GM21717 (cell line): ENCODE results near the gene DNAH17.
"Not testable (repeated sequence)": the region's sequence is repeated elsewhere in the genome, so short reads cannot be mapped to it uniquely, and the experiment has no call there.

Experiments
- ATAC-seq: cut with Tn5 transposase; IDR thresholded peaks from one replicate; pipeline ENCODE4 v1.9.1; 2021; ENCODE audit warnings: mild to moderate bottlenecking, moderate library complexity; ENCODE audit not compliant: unreplicated experiment

Gene DNAH17

GRCh38 chr17:78484271-78485246, 92.6 kb downstream of the DNAH17 start:
- no peak for ATAC-seq

- no peak for ATAC-seq
Observed at GRCh38 chr17:78479369-78479768, 97.8 kb downstream of the DNAH17 start.

DNA sequence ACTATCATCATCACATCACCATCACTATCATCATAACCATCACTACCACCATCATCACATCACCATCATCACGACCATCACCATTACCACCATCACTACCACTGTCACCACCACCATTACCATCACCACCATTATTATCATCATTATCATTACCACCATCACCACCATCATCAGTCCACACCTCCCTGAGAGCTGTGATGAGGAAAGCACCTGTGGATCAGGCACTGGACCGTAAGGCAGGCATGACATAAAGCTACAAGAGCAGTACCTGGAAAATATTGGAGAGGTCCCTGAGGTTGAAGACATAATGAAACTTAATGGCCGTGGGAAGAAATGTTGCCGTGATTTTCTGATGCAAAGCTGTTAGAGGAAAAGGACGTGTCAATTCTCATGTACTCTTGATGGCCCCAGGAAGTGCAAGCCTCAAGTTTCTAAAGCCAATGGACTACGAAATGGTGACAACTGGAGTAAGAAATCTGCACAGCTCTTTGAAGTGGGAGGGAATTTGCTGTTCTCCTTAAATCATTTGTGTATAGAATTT, 98.4 kb downstream of the DNAH17 start:
- ATAC-seq = no peak

DNA sequence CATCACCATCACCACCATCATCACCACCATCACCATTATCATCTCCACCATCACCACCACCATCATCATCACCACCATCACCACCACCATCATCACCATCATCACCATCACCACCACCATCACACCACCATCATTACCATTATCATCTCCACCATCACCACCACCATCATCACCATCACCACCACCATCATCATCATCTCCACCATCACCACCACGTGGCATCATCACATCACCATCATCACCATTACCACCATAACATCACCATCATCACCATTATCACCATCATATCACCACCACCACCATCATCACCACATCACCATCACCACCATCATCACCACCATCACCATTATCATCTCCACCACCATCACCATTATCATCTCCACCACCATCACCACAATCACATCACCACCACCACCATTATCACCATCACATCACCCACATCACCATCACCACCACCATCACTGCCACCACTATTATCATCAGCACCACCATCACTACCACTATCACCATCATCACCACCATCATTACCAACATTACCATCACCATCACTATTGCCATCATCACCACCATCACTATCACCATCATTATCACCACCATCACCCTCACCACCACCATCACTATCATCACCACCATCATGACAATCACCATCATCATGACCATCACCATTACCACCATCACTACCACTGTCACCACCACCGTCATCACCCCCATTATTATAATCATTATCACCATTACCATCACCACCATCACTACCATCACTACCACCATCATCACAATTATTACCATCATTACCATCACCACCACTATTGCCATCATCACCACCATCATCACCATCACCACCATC, 99.1 kb downstream of the DNAH17 start:
- no peak for ATAC-seq

DNA sequence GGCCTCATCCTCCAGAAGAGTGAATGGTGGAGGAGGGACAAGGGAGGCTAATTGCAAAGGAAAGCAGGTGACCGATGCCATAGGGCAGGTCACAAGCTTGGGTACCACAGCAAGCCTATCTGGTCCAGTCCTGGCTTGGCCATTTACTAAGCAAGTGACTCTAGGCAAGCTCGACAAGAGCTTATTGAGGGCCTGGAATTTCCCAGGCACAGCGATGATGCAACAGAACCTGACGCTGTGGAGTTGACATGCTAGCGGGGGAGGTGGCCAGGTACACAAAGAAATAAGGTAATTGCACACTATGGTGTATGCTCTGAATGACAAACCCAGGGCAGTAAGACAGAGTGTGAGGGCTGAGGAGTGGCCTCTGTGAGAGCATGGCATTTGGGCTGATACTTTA, 100.2 kb downstream of the DNAH17 start:
- no peak for ATAC-seq

- no peak for ATAC-seq
Observed at GRCh38 chr17:78476149-78476548, 101.0 kb downstream of the DNAH17 start.

GRCh38 chr17:78475211-78475610, 102.0 kb downstream of the DNAH17 start:
- no peak for ATAC-seq

DNA sequence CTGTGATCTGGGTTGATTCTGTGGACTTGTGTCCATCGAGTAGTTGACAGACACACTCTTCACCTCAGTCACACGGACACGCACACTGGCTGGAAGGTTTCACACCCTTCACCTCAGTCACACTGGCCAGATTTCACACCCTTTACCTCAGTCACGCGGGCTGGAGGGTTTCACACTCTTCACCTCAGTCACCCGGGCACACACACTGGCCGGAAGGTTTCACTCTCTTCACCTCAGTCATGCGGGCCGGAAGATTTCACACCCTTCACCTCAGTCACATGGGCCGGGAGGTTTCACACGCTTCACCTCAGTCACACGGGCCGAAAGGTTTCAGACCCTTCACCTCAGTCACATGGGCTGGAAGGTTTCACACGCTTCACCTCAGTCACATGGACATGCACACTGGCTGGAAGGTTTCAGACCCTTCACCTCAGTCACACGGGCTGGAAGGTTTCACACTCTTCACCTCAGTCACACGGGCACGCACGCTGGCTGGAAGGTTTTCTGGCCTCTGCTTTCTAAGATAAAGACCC, 102.5 kb downstream of the DNAH17 start:
- peak; percentile 68 for ATAC-seq

DNA sequence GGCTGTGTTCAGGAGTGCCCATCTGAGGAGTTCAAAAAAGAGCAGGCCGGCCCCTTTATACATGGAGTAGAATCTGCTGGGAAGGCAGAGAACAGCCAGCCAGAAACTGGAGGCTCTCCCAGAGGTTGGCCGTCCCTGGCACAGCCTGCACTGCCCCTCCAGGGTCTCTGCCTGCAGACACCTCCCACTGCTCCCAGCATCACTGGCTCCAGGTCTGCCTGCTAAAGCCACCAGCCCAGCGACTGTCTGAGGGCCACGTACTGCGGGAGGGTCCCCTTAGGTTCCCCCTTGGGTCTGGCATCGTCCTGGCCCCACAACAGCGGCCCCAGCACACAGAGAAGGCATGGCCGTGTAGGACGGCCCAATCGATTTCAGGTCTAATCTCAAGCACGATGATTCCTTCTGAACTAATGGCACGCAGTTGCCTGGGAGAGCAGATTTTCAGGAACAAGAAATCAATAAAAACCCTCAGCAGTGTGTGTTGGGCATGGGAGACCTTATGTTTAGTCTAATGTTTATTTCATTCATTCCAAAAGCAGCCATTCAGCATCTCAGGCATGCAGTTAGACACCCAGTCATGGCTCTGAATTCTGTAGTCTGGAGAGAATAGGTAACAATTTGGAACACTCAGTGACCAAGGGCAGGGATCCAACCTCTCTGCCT, 103.1 kb downstream of the DNAH17 start:
- no peak for ATAC-seq

- ATAC-seq = no peak
Observed at GRCh38 chr17:78472035-78472905, 104.9 kb downstream of the DNAH17 start.

DNA sequence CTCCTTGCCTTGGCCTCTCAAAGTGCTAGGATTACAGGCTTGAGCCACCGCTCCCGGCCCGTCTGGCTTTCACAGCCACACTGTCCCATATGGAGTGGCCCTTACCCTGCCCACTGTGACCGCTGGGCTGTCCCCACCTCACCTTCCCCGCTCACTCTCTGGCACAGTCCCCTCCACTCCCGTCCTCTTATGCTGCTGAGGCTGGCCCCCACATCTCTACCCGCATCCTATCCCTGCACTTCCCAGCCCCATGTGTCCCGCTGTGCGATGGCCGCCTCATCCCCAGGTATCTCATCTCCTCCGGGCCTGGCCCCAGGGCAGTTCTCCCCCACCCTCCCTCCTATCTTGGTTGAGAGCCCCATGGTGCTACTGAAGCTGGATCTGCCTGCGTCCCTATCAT, 105.6 kb downstream of the DNAH17 start:
- ATAC-seq = no peak

DNA sequence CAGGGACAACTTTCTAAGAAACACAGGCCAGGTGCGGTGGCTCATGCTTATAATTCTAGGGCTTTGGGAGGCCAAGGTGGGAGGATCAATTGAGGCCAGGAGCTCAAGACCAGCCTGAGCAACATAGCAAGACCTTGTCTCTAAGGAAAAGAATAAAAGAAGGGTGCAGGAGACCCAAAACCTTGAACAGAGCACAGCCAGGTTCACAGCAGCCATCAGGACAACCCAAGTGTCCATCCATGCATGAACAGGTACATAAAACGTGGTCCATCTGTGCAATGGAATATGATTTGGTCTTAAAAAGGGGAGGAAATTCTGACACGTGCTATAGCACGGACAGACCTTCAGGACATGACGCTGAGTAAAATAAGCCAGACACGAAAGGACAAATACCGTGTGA, 107.8 kb downstream of the DNAH17 start:
- no peak for ATAC-seq

DNA sequence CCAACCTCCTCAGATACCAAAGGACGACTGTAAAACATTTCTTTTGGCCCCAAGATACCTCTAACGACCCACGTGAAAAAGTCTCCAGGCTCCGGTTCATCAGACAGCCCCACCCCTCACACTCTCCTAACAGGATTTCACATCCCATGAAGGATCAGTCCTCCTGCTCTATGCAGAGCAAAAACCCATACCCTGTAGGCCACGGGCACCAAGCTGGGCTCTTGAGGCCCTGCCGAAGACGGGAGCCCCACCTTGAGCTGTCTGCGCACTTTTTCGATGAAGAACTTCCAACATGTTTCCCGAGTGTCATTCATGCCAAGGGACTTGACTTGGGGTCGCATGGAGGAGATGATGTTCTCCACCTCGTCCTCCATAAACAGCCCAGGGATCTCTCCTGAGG, 108.8 kb downstream of the DNAH17 start:
- ATAC-seq = no peak

DNA sequence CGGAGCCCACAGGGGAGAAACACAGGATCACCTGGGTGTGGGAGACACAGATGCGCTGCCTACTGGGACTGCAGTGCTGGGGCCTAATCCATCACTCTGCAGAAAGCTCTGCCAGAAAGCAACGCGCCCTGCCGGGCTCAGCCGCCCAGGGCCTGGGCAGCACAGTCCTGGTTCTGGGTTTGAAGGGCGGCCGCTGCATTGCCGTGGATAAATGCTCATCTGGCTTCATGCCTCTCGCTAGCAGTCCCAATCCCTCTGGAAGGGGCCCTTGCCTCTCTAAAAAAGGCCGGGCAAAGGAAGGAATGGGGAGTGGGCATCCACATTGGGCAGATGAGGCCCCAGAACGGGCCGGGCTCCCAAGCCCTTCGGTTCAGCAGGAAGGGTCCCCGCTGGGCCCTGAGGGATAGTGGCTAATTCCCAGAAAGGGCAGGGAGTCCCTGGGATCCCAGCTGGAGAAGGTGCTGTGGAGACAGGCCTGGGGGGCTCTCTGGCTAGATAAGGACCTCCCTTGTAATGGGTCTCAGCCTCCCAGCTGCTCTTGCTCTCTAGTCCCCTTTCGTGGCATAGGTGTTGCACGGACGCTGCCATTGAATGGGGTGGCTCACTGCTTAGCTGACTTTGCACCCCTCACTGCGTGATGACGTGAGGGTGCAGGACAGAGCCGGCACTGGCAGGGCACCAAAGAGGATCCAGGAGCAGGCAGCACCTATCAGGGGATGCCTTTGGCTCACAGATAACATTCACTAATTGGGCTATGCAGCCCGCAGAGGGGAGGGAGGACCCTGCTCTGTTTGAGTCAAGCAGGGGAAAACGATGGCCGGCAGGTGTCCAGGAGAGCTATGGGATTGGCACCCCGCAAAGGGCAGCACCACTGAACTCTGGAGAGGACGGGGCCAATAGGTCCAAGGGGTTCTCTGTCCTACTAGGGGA, 110.1 kb downstream of the DNAH17 start:
- ATAC-seq = no peak

DNA sequence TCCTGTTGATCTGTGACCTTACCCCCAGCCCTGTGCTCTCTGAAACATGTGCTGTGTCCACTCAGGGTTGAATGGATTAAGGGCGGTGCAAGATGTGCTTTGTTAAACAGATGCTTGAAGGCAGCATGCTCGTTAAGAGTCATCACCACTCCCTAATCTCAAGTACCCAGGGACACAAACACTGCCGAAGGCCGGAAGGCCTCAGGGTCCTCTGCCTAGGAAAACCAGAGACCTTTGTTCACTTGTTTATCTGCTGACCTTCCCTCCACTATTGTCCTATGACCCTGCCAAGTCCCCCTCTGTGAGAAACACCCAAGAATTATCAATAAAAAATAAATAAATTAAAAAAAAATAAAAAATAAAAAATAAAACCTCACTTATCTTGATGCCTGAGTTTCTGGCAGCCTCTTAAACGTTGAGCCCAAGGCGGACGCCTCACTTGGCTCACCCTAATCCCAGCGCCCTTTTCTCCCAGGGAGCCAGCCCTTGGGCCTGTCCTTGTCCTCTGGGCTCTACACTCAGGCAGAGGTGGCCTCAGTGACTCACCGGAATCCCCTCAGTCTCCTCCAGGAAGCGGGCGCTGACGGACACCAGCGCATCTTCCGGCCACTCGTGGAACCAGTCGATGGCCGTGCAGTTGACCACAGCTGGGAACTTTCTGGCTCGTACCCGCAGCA, 110.9 kb downstream of the DNAH17 start:
- not testable (repeated sequence) for ATAC-seq

DNA sequence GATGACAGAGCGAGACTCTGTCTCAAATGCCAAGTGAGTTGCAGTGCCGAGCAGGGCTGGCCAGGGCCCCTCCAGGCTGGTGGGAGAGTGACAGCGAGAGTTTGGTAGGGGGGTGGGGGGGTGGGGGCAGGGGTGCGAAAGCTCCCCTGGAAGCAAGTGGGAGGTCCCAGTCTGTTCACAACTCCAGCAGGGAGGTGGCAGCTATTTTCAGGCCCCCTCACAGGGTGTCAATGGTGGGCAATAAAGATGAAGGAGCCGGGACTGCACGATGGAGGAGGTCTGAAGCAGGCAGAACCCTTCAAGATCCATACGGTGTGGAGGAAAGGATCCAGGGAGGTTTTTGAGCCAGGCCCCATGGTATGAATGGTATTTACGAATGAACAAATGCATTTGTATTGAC, 115.0 kb downstream of the DNAH17 start:
- no peak for ATAC-seq

DNA sequence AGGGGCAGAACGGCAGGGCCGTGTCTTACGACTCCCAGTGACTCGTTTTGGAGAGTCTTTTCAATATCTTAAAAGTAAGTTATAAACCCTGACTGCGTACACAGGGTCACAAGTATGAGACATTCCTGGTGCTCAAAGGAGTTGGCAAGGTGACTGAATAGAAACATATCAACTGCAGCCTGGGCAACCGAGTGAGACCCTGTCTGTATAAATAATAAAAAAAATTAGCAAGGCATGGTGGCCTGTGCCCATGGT, 115.5 kb downstream of the DNAH17 start:
- ATAC-seq = no peak
